Right lobe of liver (tissue), 6 donors: ENCODE data around the gene CEP128. TPM values are rescaled to one million over a fixed set of nuclear protein-coding genes. Genes with fewer than 3 reads are reported as not detected.

Experiments
- ATAC-seq, 4 donors: fragments of 200-7000 bp; cut with Tn5 transposase; one replicate each; pipeline ENCODE4 v1.9.1; 2020; ENCODE audit warnings: mild to moderate bottlenecking in 4 of 4, moderate library complexity in 4 of 4
- DNase-seq, 3 donors: peaks; one replicate each; pipeline ENCODE4 v3.0.0-alpha.2; 2020
- H3K27ac ChIP-seq, 3 donors: fragments of 200-600 bp; one replicate each; pipeline ENCODE4 v1.8.0; 2022
- H3K27me3 ChIP-seq, 2 donors: fragments of 200-600 bp; one replicate each; pipeline ENCODE4 v1.8.0; 2022
- H3K36me3 ChIP-seq, 4 donors: fragments of 200-600 bp; sonication (generic) in 1 of 4; one replicate each; pipeline versions ENCODE4 v1.5.1 to v1.8.0; 2017 to 2022; ENCODE audit warnings: control low read depth in 1 of 4
- H3K4me1 ChIP-seq, 4 donors: fragments of 200-600 bp; sonication (generic) in 1 of 4; one replicate each; pipeline versions ENCODE4 v1.5.1 to v1.8.0; 2017 to 2022; ENCODE audit warnings: control low read depth in 1 of 4
- H3K4me3 ChIP-seq, 3 donors: fragments of 200-600 bp; one replicate each; pipeline ENCODE4 v1.8.0; 2022
- H3K9me3 ChIP-seq, 4 donors: fragments of 200-600 bp; sonication (generic) in 1 of 4; one replicate each; pipeline versions ENCODE4 v1.5.1 to v1.8.0; 2017 to 2022; ENCODE audit warnings: control low read depth in 1 of 4
- CTCF ChIP-seq, 4 donors: fragments of 200-600 bp in 3 of 4; fragments of 450-650 bp in 1 of 4; IDR thresholded peaks; one replicate each; pipeline versions ENCODE4 v1.5.1 to v1.8.0; 2016 to 2022; ENCODE audit warnings: antibody characterized with exemption in 4 of 4, mild to moderate bottlenecking in 2 of 4
- POLR2A ChIP-seq: fragments of 450-650 bp; IDR thresholded peaks from one replicate; pipeline ENCODE4 v1.6.1; 2017; ENCODE audit warnings: antibody characterized with exemption, mild to moderate bottlenecking
- WGBS: methylation state at CpG from one replicate; pipeline ENCODE4 v1.1.6; 2018; ENCODE audit warnings: low coverage, low lambda C conversion rate; ENCODE audit not compliant: insufficient coverage; ENCODE audit errors: missing lambda C conversion rate; 5-methylcytosine and 5-hydroxymethylcytosine counted together
- intact Hi-C, 2 donors: fragments of 100-400 bp; cut with DNase I; formaldehyde crosslinking; loops; one replicate each; pipeline versions ENCODE4 v1.11.2 to v1.14.1; 2022
- total RNA-seq, 6 experiments: library from RNA; depleted of rRNA in 2 of 6; stranded (reverse); fragments of >200 nt in 2 of 6; fragmentation: NEBNext Ultra II Directional in 3 of 6; extraction: Animal tissue kit (Norgen Biotek cat#: 25700) in 3 of 6; gene quantifications; one replicate each; pipeline versions ENCODE4 v1.1.0 to v1.2.4, GENCODE V29; 2016 to 2023
- donor health status: DM: no; HTN: yes; CAD: no.
- donor health status: DM: no; HTN: no; CAD: no.
- donor health status: DM: no; HTN: no; CAD: no.
- donor health status: DM: no; HTN: yes; CAD: no.
- donor health status: DM: no; HTN: yes; CAD: no.

CEP128 gene
- total RNA-seq, 6 experiments from 2014 or later: 0.81 to 9.5 (median 1.7) TPM

GRCh38 chr14:80584744-80585505, 356.6 kb downstream of the CEP128 start:
- TF ChIP-seq CTCF (IDR thresholded peaks at IDR 0.05): no peak
- no peak for TF ChIP-seq POLR2A
- DNase-seq (no peak), ATAC-seq (peak in 1 of 4 donors; percentile 46)
- H3K27ac ChIP-seq: no peak overlapping the region
- no peaks in the 10 kb centered on the region for H3K36me3 ChIP-seq
- H3K4me1 ChIP-seq: no peaks in the 10 kb centered on the region
- no peaks in the 10 kb centered on the region for H3K9me3 ChIP-seq
- intact Hi-C loops: no loop called here
- WGBS: 29% methylated on average over 2 of the region's 2 CpGs
- no peaks in the 10 kb centered on the region for H3K27me3 ChIP-seq
- H3K4me3 ChIP-seq: no peak overlapping the region

GRCh38 chr14:80577599-80577998, 363.9 kb downstream of the CEP128 start:
- Histone ChIP-seq H3K36me3 (no peaks in the 10 kb centered on the region), H3K9me3 (no peaks in the 10 kb centered on the region), H3K4me1 (no peaks in the 10 kb centered on the region), H3K4me3 (no peak overlapping the region), H3K27ac (no peak overlapping the region), H3K27me3 (no peaks in the 10 kb centered on the region)
- DNase-seq: no peak
- no peak for ATAC-seq
- intact Hi-C loops: no loop called here
- TF ChIP-seq CTCF (IDR thresholded peaks at IDR 0.05) (no peak), POLR2A (no peak)
- 75% methylated on average over 4 of the region's 4 CpGs for WGBS

GRCh38 chr14:80576401-80576800, 365.1 kb downstream of the CEP128 start:
- Histone ChIP-seq H3K9me3 (no peaks in the 10 kb centered on the region), H3K27me3 (no peaks in the 10 kb centered on the region), H3K4me3 (no peak overlapping the region), H3K27ac (no peak overlapping the region), H3K36me3 (no peaks in the 10 kb centered on the region), H3K4me1 (no peaks in the 10 kb centered on the region)
- DNase-seq (no peak), ATAC-seq (no peak)
- intact Hi-C loops: no loop called here
- TF ChIP-seq POLR2A (no peak), CTCF (IDR thresholded peaks at IDR 0.05) (no peak)
- WGBS: 66% methylated on average over 3 of the region's 3 CpGs

- H3K9me3 ChIP-seq: no peaks in the 10 kb centered on the region
- 81% methylated on average over 2 of the region's 2 CpGs for WGBS
- no peak for ATAC-seq
- no peak overlapping the region for H3K4me3 ChIP-seq
- no peak overlapping the region for H3K27ac ChIP-seq
- no peaks in the 10 kb centered on the region for H3K4me1 ChIP-seq
- TF ChIP-seq POLR2A (no peak), CTCF (IDR thresholded peaks at IDR 0.05) (no peak)
- H3K27me3 ChIP-seq: no peaks in the 10 kb centered on the region
- H3K36me3 ChIP-seq: no peaks in the 10 kb centered on the region
- intact Hi-C loops: no loop called here
- DNase-seq: no peak
Measured at GRCh38 chr14:80575763-80576162, 365.8 kb downstream of the CEP128 start.
